GM23248 (cell line): Measurements from ENCODE around the gene ALMS1.

Experiments
- EZH2 ChIP-seq: fragments of 200-600 bp; sonication (generic); IDR thresholded peaks from 2 replicates; pipeline ENCODE4 v1.6.1; 2018; ENCODE audit warnings: antibody characterized with exemption, mild to moderate bottlenecking; ENCODE audit not compliant: insufficient read depth, poor library complexity, severe bottlenecking
- EZH2phosphoT487 ChIP-seq: fragments of 200-600 bp; sonication (generic); IDR thresholded peaks from 2 replicates; pipeline ENCODE4 v1.6.1; 2018; ENCODE audit warnings: antibody characterized with exemption, moderate library complexity, mild to moderate bottlenecking, low read depth; ENCODE audit not compliant: insufficient read depth

DNA sequence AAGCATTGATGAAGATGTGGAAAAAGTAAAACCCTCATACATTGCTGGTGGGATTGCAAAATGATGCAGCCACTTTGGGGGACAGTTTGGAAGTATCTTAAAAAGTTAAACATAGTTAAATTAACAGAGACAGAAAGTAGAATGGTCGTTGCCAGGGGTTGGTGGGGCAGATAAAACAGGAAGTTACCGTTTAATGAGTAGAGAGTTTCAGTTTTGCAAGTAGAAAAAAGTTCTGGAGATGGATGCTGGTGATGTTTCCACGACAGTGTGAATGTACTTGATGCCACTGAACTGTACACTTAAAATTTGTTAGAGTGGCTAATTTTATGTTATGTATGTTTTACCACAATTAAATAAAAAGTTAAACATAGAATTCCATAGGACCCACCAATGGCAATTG lies 47.8 kb upstream of the ALMS1 start:
- TF ChIP-seq EZH2: no peak
- no peak for TF ChIP-seq EZH2phosphoT487
